Glutamatergic neuron (in vitro differentiated cells): ENCODE measurements around the gene ZBED4. TPM values are rescaled to one million over a fixed set of nuclear protein-coding genes. Genes with fewer than 3 reads are reported as not detected.
A peak's percentile ranks its signal among the peaks of the same experiment; 100 is the strongest.

ENCODE experiments used
- DNase-seq: peaks from one replicate; pipeline ENCODE4 v3.0.0; 2022
- H3K27ac Mint-ChIP-seq: one replicate; pipeline ENCODE4 v1.8.0; 2020; ENCODE audit warnings: mild to moderate bottlenecking, mixed read lengths, inconsistent platforms; ENCODE audit not compliant: unreplicated experiment
- H3K27me3 Mint-ChIP-seq: one replicate; pipeline ENCODE4 v1.8.0; 2020; ENCODE audit warnings: mild to moderate bottlenecking, moderate library complexity, mixed read lengths, inconsistent platforms; ENCODE audit not compliant: unreplicated experiment
- H3K36me3 Mint-ChIP-seq: one replicate; pipeline ENCODE4 v1.8.0; 2020; ENCODE audit warnings: mild to moderate bottlenecking, mixed read lengths, inconsistent platforms; ENCODE audit not compliant: unreplicated experiment
- H3K4me1 Mint-ChIP-seq: one replicate; pipeline ENCODE4 v1.8.0; 2020; ENCODE audit warnings: mild to moderate bottlenecking, low read depth, mixed read lengths, inconsistent platforms; ENCODE audit not compliant: unreplicated experiment
- H3K4me3 Mint-ChIP-seq: one replicate; pipeline ENCODE4 v1.8.0; 2020; ENCODE audit warnings: mild to moderate bottlenecking, mixed read lengths, inconsistent platforms; ENCODE audit not compliant: unreplicated experiment
- H3K9me3 Mint-ChIP-seq: one replicate; pipeline ENCODE4 v1.8.0; 2020; ENCODE audit warnings: mild to moderate bottlenecking, moderate library complexity, mixed read lengths, inconsistent platforms; ENCODE audit not compliant: unreplicated experiment
- CTCF ChIP-seq: fragments of 200-600 bp; sonication (generic); IDR thresholded peaks from one replicate; pipeline ENCODE4 v1.5.0; 2021; ENCODE audit not compliant: partially characterized antibody, unreplicated experiment
- total RNA-seq: library from RNA; stranded (reverse); fragmentation: NEBNext Ultra II Directional; extraction: Animal tissue kit (Norgen Biotek cat#: 25700); gene quantifications from one replicate; pipeline ENCODE4 v1.2.1, GENCODE V29; 2021; ENCODE audit not compliant: unreplicated experiment

Gene ZBED4
- total RNA-seq, 1 donor from 2014 or later = 53.5 TPM

GRCh38 chr22:49838771-49839717 lies 14.6 kb upstream of the ZBED4 start:
- H3K4me3 Mint-ChIP-seq = peak overlapping the region; percentile 2
- H3K27ac Mint-ChIP-seq = no peak overlapping the region
- no peak for DNase-seq
- no peaks in the 10 kb centered on the region for H3K36me3 Mint-ChIP-seq
- TF ChIP-seq CTCF = no peak
- H3K9me3 Mint-ChIP-seq = peaks cover 3% of the 10 kb centered on the region
- peaks cover 2% of the 10 kb centered on the region for H3K27me3 Mint-ChIP-seq
- no peaks in the 10 kb centered on the region for H3K4me1 Mint-ChIP-seq

GRCh38 chr22:49845241-49845640 lies 8.4 kb upstream of the ZBED4 start:
- Mint-ChIP-seq H3K9me3 (peaks cover 3% of the 10 kb centered on the region), H3K36me3 (no peaks in the 10 kb centered on the region), H3K27me3 (peaks cover 9% of the 10 kb centered on the region), H3K4me3 (no peak overlapping the region), H3K4me1 (no peaks in the 10 kb centered on the region), H3K27ac (no peak overlapping the region)
- no peak for TF ChIP-seq CTCF
- DNase-seq = no peak

DNA sequence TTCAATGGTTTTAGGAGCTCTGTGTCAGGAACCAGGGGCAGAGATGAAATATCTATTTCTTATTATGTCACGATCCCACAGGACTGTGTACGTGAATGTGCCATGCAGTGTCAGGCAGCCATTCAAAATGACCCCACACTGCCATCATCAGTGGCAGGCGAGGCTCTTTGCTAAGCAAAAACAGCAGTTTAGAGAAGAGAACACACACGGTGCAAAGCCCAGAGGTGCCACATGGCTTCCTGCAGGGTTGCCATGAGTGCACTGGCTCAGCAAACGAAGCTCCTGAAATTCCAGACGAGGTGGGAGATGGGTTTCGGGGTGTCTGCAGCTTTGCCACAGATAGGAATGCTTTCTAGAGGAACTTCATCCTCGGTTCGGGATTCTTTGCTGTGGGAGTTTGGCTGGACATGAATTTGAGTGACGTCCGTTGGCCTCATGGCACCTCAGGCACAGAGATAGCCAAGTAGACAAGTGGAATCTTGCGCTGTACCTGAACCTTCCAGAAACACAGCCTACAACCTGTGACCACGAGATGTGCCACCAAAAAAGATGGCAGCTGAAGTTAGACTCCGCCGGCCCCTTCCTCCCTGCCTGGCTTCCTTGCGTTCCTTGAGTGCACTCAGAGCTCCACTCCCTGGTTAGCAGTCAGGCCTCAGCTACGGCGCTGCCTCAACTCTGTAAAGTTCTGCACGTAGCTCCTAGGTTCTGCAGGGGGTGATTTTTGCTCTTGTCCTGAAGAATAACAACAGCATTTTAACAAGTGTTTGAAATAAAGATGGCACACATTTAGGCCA lies 7.8 kb upstream of the ZBED4 start:
- no peak for DNase-seq
- H3K4me1 Mint-ChIP-seq = no peaks in the 10 kb centered on the region
- H3K4me3 Mint-ChIP-seq = no peak overlapping the region
- no peaks in the 10 kb centered on the region for H3K36me3 Mint-ChIP-seq
- peaks cover 13% of the 10 kb centered on the region for H3K27me3 Mint-ChIP-seq
- peaks cover 5% of the 10 kb centered on the region for H3K9me3 Mint-ChIP-seq
- no peak overlapping the region for H3K27ac Mint-ChIP-seq
- TF ChIP-seq CTCF = no peak

DNA sequence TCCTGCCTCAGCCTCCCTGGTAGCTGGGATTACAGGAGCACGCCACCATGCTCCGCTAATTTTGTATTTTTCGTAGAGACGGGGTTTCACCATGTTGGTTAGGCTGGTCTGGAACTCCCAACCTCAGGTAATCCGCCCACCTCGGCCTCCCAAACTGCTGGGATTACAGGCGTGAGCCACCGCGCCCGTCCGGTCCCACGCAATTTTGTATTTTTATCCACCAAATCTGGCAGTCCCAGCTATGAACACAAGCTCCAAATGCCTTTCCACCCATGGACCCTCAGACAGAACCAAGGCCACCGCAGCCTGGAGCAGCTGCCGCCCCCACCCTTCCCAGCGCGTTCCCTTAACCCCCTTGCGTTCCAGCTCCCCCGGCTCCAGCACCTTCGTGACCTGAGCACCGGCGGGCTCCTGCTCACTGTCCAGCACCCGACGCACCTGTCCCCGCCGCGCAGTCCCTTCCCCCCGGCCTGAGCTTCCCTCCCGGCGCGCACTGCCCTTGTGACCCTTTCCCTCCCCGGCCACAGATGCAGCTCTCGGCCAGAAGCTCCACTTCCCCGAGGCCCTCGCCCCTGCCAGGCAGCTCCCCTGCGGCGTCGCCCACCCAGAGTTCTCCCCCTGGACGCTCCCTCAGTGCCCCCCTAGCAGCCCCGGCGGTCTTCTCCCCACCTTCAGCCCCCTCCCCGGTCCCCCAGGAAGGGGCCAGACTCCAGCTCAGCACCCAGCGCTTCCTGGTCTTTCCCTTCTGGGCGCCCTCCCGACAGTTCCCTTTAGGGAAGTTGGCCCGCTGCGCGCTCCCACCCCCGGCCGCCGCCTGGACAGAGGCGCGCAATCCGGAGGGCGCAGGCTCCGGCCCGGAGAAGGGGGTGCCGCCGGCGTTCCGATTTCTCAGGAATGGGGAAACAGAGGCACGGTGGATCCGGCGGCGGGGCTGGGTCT lies 5.6 kb upstream of the ZBED4 start:
- peaks cover 10% of the 10 kb centered on the region for H3K9me3 Mint-ChIP-seq
- peak overlapping the region; percentile 49 for H3K4me3 Mint-ChIP-seq
- peaks cover 9% of the 10 kb centered on the region for H3K4me1 Mint-ChIP-seq
- DNase-seq = peak; percentile 44
- H3K27ac Mint-ChIP-seq = no peak overlapping the region
- H3K36me3 Mint-ChIP-seq = no peaks in the 10 kb centered on the region
- no peak for TF ChIP-seq CTCF
- peaks cover 22% of the 10 kb centered on the region for H3K27me3 Mint-ChIP-seq
